A549 (cell line): Measurements from ENCODE around the gene ADGRG2. TPM values are rescaled to one million over a fixed set of nuclear protein-coding genes. Genes with fewer than 3 reads are reported as not detected.

Experiments
- ATAC-seq, 2 experiments: fragments of 200-7000 bp in 1 of 2; fragments of >200 bp in 1 of 2; cut with Nextera tagmentation in 1 of 2; cut with Tn5 transposase in 1 of 2; 3 replicates each; pipeline versions ENCODE4 v1.8.0 to v1.9.1; 2018 to 2020; ENCODE audit warnings: mild to moderate bottlenecking in 1 of 2, moderate library complexity in 1 of 2
- CTCF ChIA-PET: fragments of 300-600 bp; sonication (Branson Sonifier 250); formaldehyde crosslinking; extraction: SDS; loops from one replicate; lab custom pipeline; 2021; ENCODE audit warnings: antibody characterized with exemption, inconsistent platforms; lab: Yijun Ruan, JAX
- POLR2A ChIA-PET: fragments of 350-600 bp; formaldehyde crosslinking; extraction: SDS; loops from one replicate; lab custom pipeline; 2021; ENCODE audit warnings: antibody characterized with exemption, inconsistent platforms; lab: Yijun Ruan, JAX
- DNase-seq, 2 experiments: peaks; one replicate each; pipeline versions ENCODE4 v3.0.0 to v3.0.0-alpha.2; 2011 to 2016; ENCODE audit warnings: low read depth in 1 of 2, low spot score in 1 of 2
- FAIRE-seq: peaks from 2 replicates; lab custom pipeline; 2011; peaks lifted over from hg19 to GRCh38; lab: Jason Lieb, UNC
- H3K27ac ChIP-seq, 2 experiments: fragments of >200 bp; sonication (Bioruptor Twin); formaldehyde crosslinking; 3 replicates each; pipeline ENCODE4 v1.5.1; 2016 to 2017
- H3K4me1 ChIP-seq: fragments of >200 bp; sonication (Bioruptor Twin); formaldehyde crosslinking; 3 replicates; pipeline ENCODE4 v1.6.1; 2016
- H3K4me2 ChIP-seq: fragments of >200 bp; sonication (Bioruptor Twin); formaldehyde crosslinking; 3 replicates; pipeline ENCODE4 v1.6.1; 2016
- H3K4me3 ChIP-seq: fragments of >200 bp; sonication (Bioruptor Twin); formaldehyde crosslinking; 3 replicates; pipeline ENCODE4 v1.5.1; 2016
- H3K9me3 ChIP-seq: fragments of >200 bp; sonication (Bioruptor Twin); formaldehyde crosslinking; 3 replicates; pipeline ENCODE4 v1.6.1; 2016
- ATOH8 ChIP-seq: fragments of 250-450 bp; sonication (Bioruptor Pico); IDR thresholded peaks from 2 replicates; pipeline ENCODE4 v1.5.0; 2020; ENCODE audit warnings: low read depth, mild to moderate bottlenecking, moderate library complexity
- BHLHE40 ChIP-seq: IDR thresholded peaks from 2 replicates; pipeline ENCODE4 v1.6.1; 2012; ENCODE audit warnings: low read depth, low read length, inconsistent platforms
- CBX2 ChIP-seq: fragments of 200-600 bp; sonication (generic); IDR thresholded peaks from 2 replicates; pipeline ENCODE4 v1.6.1; 2016; ENCODE audit warnings: low read depth, mild to moderate bottlenecking, borderline replicate concordance
- CBX8 ChIP-seq: fragments of 200-600 bp; sonication (generic); IDR thresholded peaks from 2 replicates; pipeline ENCODE4 v1.6.1; 2016
- EHF ChIP-seq: fragments of 250-450 bp; sonication (Bioruptor Pico); IDR thresholded peaks from 2 replicates; pipeline ENCODE4 v1.5.0; 2020; ENCODE audit warnings: mild to moderate bottlenecking
- ESRRA ChIP-seq: fragments of 150-350 bp; IDR thresholded peaks from 2 replicates; pipeline ENCODE4 v1.6.1; 2014; ENCODE audit warnings: mild to moderate bottlenecking, low read length, borderline replicate concordance
- FOSB ChIP-seq: fragments of 250-450 bp; sonication (Bioruptor Pico); IDR thresholded peaks from 2 replicates; pipeline ENCODE4 v1.5.0; 2020; ENCODE audit warnings: mild to moderate bottlenecking, moderate library complexity
- GATA3 ChIP-seq: IDR thresholded peaks from 2 replicates; pipeline ENCODE4 v1.6.1; 2012; ENCODE audit warnings: borderline replicate concordance
- HOXB13 ChIP-seq: fragments of 250-450 bp; sonication (Bioruptor Pico); IDR thresholded peaks from 2 replicates; pipeline ENCODE4 v1.5.0; 2020; ENCODE audit warnings: low read depth, mild to moderate bottlenecking, moderate library complexity
- HOXB5 ChIP-seq: fragments of 250-450 bp; sonication (Bioruptor Pico); IDR thresholded peaks from 2 replicates; pipeline ENCODE4 v1.5.0; 2020; ENCODE audit warnings: mild to moderate bottlenecking, moderate library complexity
- JUN ChIP-seq, 2 experiments: fragments of >200 bp; sonication (Bioruptor Twin); formaldehyde crosslinking; IDR thresholded peaks; 2 replicates in 1 of 2; 3 replicates in 1 of 2; pipeline ENCODE4 v1.6.1; 2016 to 2017
- MAFK ChIP-seq: fragments of 450-650 bp; IDR thresholded peaks from 2 replicates; pipeline ENCODE4 v1.6.1; 2014; ENCODE audit not compliant: partially characterized antibody
- MAX ChIP-seq: IDR thresholded peaks from 2 replicates; pipeline ENCODE4 v1.6.1; 2012
- NFE2L2 ChIP-seq: fragments of 150-350 bp; conservative IDR thresholded peaks from 2 replicates; pipeline ENCODE4 v1.6.1; 2014; ENCODE audit warnings: low read length
- POLR2AphosphoS2 ChIP-seq: conservative IDR thresholded peaks from 2 replicates; pipeline ENCODE4 v1.6.1; 2012; ENCODE audit warnings: low read length, improper control_type of control experiment, inconsistent platforms
- RAD21 ChIP-seq, 2 experiments: fragments of >200 bp in 1 of 2; sonication (Bioruptor Twin) in 1 of 2; formaldehyde crosslinking in 1 of 2; IDR thresholded peaks in 1 of 2; conservative IDR thresholded peaks in 1 of 2; 2 replicates in 1 of 2; 3 replicates in 1 of 2; pipeline ENCODE4 v1.6.1; 2012 to 2018; ENCODE audit warnings: inconsistent platforms in 1 of 2
- RFX5 ChIP-seq: fragments of 450-650 bp; IDR thresholded peaks from 2 replicates; pipeline ENCODE4 v1.7.1; 2014; ENCODE audit warnings: antibody characterized with exemption, mild to moderate bottlenecking, moderate library complexity
- ZC3H11A ChIP-seq: fragments of 450-650 bp; IDR thresholded peaks from 2 replicates; pipeline ENCODE4 v1.6.1; 2014; ENCODE audit warnings: antibody characterized with exemption, mild to moderate bottlenecking
- ZFP36 ChIP-seq: fragments of 450-650 bp; IDR thresholded peaks from 2 replicates; pipeline ENCODE4 v1.6.1; 2014; ENCODE audit warnings: borderline replicate concordance; ENCODE audit not compliant: partially characterized antibody
- ZSCAN20 ChIP-seq: fragments of 250-450 bp; sonication (Bioruptor Pico); IDR thresholded peaks from 2 replicates; pipeline ENCODE4 v1.8.0; 2022; ENCODE audit warnings: mild to moderate bottlenecking, moderate library complexity
- WGBS: methylation state at CpG from one replicate; pipeline ENCODE4 v1.1.6; 2017; ENCODE audit errors: missing lambda C conversion rate; 5-methylcytosine and 5-hydroxymethylcytosine counted together
- polyA plus RNA-seq, 4 experiments: library from polyadenylated mRNA; depleted of rRNA in 3 of 4; stranded (reverse); fragments of >200 nt; fragmentation: RNase III in 1 of 4; extraction: RNeasy Plus Mini Kit Qiagen cat#74134 plus additional on column Dnase treatment in 1 of 4; gene quantifications; 2 replicates in 3 of 4; 3 replicates in 1 of 4; pipeline ENCODE4 v1.2.3, GENCODE V29; 2011 to 2017
- TF ChIP-seq, protein P1 (sequence below): fragments of >200 bp; sonication (Bioruptor Twin); formaldehyde crosslinking; IDR thresholded peaks from 3 replicates; pipeline ENCODE4 v1.5.1; 2016
- TF ChIP-seq, protein P2 (sequence below): fragments of 200-600 bp; sonication (generic); IDR thresholded peaks from 2 replicates; pipeline ENCODE4 v1.6.1; 2016; ENCODE audit warnings: antibody characterized with exemption, mild to moderate bottlenecking, moderate library complexity
- TF ChIP-seq, protein P3 (sequence below): fragments of 450-650 bp; IDR thresholded peaks from 2 replicates; pipeline ENCODE4 v1.6.1; 2014; ENCODE audit warnings: antibody characterized with exemption

The ADGRG2 gene
- polyA plus RNA-seq, 2 of the 4 experiments (the other 2 are of a cell fraction): 5.2 to 10.3 TPM

DNA sequence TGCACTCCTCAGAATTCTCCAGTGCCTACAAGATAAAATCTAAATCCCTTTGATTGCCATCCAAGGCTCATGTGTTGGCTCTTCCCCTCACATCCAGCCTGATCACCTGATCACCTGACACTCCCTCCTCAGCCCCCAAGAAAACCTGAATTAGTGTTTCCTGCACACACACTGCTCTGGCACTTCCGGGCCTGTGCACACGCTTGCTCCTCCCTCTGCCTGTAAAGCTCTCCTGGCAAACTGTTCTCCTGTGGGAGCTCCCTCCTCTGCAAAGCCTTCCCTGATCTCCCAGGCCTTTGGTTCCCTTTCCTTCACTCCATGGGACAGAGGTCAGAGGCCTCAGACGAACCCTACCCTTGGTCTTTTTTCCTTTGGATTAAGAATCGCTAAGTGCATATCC lies 158.2 kb downstream of the ADGRG2 start:
- no peaks in the 10 kb centered on the region for H3K9me3 ChIP-seq
- no peaks in the 10 kb centered on the region for H3K4me1 ChIP-seq
- POLR2A ChIA-PET: no interaction called here
- no peak for TF ChIP-seq NFE2L2
- TF ChIP-seq POLR2AphosphoS2: no peak
- no peak for TF ChIP-seq CBX8
- no peak for TF ChIP-seq JUN (IDR thresholded peaks at IDR 0.05)
- no peak for TF ChIP-seq RAD21 (conservative IDR thresholded peaks at IDR 0.05 in 1 of 2, IDR thresholded peaks at IDR 0.05 in 1 of 2)
- TF ChIP-seq, protein P1, sequence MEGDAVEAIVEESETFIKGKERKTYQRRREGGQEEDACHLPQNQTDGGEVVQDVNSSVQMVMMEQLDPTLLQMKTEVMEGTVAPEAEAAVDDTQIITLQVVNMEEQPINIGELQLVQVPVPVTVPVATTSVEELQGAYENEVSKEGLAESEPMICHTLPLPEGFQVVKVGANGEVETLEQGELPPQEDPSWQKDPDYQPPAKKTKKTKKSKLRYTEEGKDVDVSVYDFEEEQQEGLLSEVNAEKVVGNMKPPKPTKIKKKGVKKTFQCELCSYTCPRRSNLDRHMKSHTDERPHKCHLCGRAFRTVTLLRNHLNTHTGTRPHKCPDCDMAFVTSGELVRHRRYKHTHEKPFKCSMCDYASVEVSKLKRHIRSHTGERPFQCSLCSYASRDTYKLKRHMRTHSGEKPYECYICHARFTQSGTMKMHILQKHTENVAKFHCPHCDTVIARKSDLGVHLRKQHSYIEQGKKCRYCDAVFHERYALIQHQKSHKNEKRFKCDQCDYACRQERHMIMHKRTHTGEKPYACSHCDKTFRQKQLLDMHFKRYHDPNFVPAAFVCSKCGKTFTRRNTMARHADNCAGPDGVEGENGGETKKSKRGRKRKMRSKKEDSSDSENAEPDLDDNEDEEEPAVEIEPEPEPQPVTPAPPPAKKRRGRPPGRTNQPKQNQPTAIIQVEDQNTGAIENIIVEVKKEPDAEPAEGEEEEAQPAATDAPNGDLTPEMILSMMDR: no peak
- TF ChIP-seq, protein P2, sequence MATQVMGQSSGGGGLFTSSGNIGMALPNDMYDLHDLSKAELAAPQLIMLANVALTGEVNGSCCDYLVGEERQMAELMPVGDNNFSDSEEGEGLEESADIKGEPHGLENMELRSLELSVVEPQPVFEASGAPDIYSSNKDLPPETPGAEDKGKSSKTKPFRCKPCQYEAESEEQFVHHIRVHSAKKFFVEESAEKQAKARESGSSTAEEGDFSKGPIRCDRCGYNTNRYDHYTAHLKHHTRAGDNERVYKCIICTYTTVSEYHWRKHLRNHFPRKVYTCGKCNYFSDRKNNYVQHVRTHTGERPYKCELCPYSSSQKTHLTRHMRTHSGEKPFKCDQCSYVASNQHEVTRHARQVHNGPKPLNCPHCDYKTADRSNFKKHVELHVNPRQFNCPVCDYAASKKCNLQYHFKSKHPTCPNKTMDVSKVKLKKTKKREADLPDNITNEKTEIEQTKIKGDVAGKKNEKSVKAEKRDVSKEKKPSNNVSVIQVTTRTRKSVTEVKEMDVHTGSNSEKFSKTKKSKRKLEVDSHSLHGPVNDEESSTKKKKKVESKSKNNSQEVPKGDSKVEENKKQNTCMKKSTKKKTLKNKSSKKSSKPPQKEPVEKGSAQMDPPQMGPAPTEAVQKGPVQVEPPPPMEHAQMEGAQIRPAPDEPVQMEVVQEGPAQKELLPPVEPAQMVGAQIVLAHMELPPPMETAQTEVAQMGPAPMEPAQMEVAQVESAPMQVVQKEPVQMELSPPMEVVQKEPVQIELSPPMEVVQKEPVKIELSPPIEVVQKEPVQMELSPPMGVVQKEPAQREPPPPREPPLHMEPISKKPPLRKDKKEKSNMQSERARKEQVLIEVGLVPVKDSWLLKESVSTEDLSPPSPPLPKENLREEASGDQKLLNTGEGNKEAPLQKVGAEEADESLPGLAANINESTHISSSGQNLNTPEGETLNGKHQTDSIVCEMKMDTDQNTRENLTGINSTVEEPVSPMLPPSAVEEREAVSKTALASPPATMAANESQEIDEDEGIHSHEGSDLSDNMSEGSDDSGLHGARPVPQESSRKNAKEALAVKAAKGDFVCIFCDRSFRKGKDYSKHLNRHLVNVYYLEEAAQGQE: no peak
- no peak for TF ChIP-seq ESRRA
- TF ChIP-seq ZSCAN20 (CRISPR knock-in tag): no peak
- no peak for TF ChIP-seq HOXB13 (CRISPR knock-in tag)
- TF ChIP-seq, protein P3, sequence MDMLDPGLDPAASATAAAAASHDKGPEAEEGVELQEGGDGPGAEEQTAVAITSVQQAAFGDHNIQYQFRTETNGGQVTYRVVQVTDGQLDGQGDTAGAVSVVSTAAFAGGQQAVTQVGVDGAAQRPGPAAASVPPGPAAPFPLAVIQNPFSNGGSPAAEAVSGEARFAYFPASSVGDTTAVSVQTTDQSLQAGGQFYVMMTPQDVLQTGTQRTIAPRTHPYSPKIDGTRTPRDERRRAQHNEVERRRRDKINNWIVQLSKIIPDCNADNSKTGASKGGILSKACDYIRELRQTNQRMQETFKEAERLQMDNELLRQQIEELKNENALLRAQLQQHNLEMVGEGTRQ: no peak
- no peak for TF ChIP-seq MAX
- TF ChIP-seq EHF (CRISPR knock-in tag): no peak
- no peak for TF ChIP-seq BHLHE40
- no peak for TF ChIP-seq FOSB (CRISPR knock-in tag)
- TF ChIP-seq GATA3: no peak
- TF ChIP-seq ZC3H11A: no peak
- TF ChIP-seq MAFK: no peak
- no peak for TF ChIP-seq ZFP36
- TF ChIP-seq RFX5: no peak
- WGBS: 90% methylated on average over 4 of the region's 4 CpGs
- CTCF ChIA-PET: interaction anchor here (0.8 to 2.1 kb wide), 3 partner anchors 17 to 53 kb away, joined by 3 to 6 read pairs (median 3); no protein-coding TSS in a partner anchor
- ATAC-seq (no peak), DNase-seq (no peak), FAIRE-seq (no peak)
- no peak overlapping the region for H3K4me2 ChIP-seq
- no peak overlapping the region for H3K4me3 ChIP-seq
- H3K27ac ChIP-seq: no peak overlapping the region

GRCh38 chrX:18962329-18962728 lies 159.9 kb downstream of the ADGRG2 start:
- Histone ChIP-seq H3K4me2 (no peak overlapping the region), H3K4me3 (no peak overlapping the region), H3K4me1 (no peaks in the 10 kb centered on the region), H3K27ac (no peak overlapping the region), H3K9me3 (no peaks in the 10 kb centered on the region)
- DNase-seq (no peak), ATAC-seq (no peak), FAIRE-seq (no peak)
- POLR2A ChIA-PET: no interaction called here
- CTCF ChIA-PET: interaction anchor here (1.0 kb wide), 1 partner anchor 44 kb away, joined by 3 read pairs; no protein-coding TSS in a partner anchor
- TF ChIP-seq HOXB5 (no peak), ATOH8 (CRISPR knock-in tag) (no peak), CBX2 (no peak), RAD21 (conservative IDR thresholded peaks at IDR 0.05 in 1 of 2, IDR thresholded peaks at IDR 0.05 in 1 of 2) (no peak)
- TF ChIP-seq, protein P3: no peak
- TF ChIP-seq, all 56 proteins: peak for 0
